ENCODE results near the gene FGFR1OP2. TPM values are rescaled to one million over a fixed set of nuclear protein-coding genes. Genes with fewer than 3 reads are reported as not detected.

FGFR1OP2 gene
- total RNA-seq, 1 experiment from 2014 or later: 45.7 TPM

- ChIA-PET POLR2A (ENCODE audit: unreplicated experiment) (no interaction called here), CTCF (no interaction called here)
- Histone ChIP-seq H3K4me1 (replicated peaks; ENCODE audit: insufficient read depth) (no peaks in the 10 kb centered on the region), H3K36me3 (ENCODE audit: low read depth) (0 out of 2 replicates have a peak, but pooled peaks cover 5% of the 10 kb centered on the region), H3K9me2 (ENCODE audit: insufficient read depth) (no peaks in the 10 kb centered on the region), H3K9me3 (ENCODE audit: insufficient read depth, low read depth) (no peaks in the 10 kb centered on the region), H3K4me3 (no peak overlapping the region), H3F3A (ENCODE audit: insufficient read depth, low read depth) (no peaks in the 10 kb centered on the region), H3K27me3 (ENCODE audit: insufficient read depth, low read depth) (no peaks in the 10 kb centered on the region), H2AFZ (no peak overlapping the region), H4K20me1 (ENCODE audit: insufficient read depth) (no peaks in the 10 kb centered on the region), H3K27ac (no peak overlapping the region), H3K4me2 (no peak overlapping the region), H3K79me2 (ENCODE audit: low read depth) (no peaks in the 10 kb centered on the region)
- DNase-seq: no peak
- intact Hi-C loops (cut with micrococcal nuclease; ENCODE audit: unreplicated experiment): no loop called here
- TF ChIP-seq EZH2 (IDR thresholded peaks at IDR 0.05; ENCODE audit: low read depth) (no peak), CTCF (conservative IDR thresholded peaks at IDR 0.05) (no peak)
- BruUV-seq (replicated peaks): TSS peak; percentile 9
These were observed 31.9 kb downstream of the FGFR1OP2 start for GRCh38 chr12:26970136-26970535.

GRCh38 chr12:26971963-26972362, 33.7 kb downstream of the FGFR1OP2 start:
- Histone ChIP-seq H3K4me3 (no peak overlapping the region), H3K36me3 (ENCODE audit: low read depth) (no peaks in the 10 kb centered on the region), H3K9me2 (ENCODE audit: insufficient read depth) (no peaks in the 10 kb centered on the region), H3K4me2 (no peak overlapping the region), H3K79me2 (ENCODE audit: low read depth) (no peaks in the 10 kb centered on the region), H3K4me1 (replicated peaks; ENCODE audit: insufficient read depth) (no peaks in the 10 kb centered on the region), H3K27ac (no peak overlapping the region), H4K20me1 (ENCODE audit: insufficient read depth) (no peaks in the 10 kb centered on the region), H3K9me3 (ENCODE audit: insufficient read depth, low read depth) (no peaks in the 10 kb centered on the region), H3F3A (ENCODE audit: insufficient read depth, low read depth) (no peaks in the 10 kb centered on the region), H2AFZ (no peak overlapping the region), H3K27me3 (ENCODE audit: insufficient read depth, low read depth) (no peaks in the 10 kb centered on the region)
- intact Hi-C loops (cut with micrococcal nuclease; ENCODE audit: unreplicated experiment): no loop called here
- ChIA-PET POLR2A (ENCODE audit: unreplicated experiment) (interaction anchor here (0.5 to 0.6 kb wide), 2 partner anchors 355 to 1237 kb away, joined by 3 to 9 read pairs; no protein-coding TSS in a partner anchor), CTCF (interaction anchor here (1.3 kb wide), 1 partner anchor 8 kb away, joined by 3 read pairs; no protein-coding TSS in a partner anchor)
- no peak for DNase-seq
- BruUV-seq (replicated peaks): no TSS peak
- no peak for TF ChIP-seq EZH2 (IDR thresholded peaks at IDR 0.05; ENCODE audit: low read depth)
- TF ChIP-seq CTCF (conservative IDR thresholded peaks at IDR 0.05): no peak

GRCh38 chr12:26976687-26977086, 38.4 kb downstream of the FGFR1OP2 start:
- intact Hi-C loops (cut with micrococcal nuclease; ENCODE audit: unreplicated experiment): no loop called here
- CTCF ChIA-PET: interaction anchor here (0.6 kb wide), 1 partner anchor 35 kb away, joined by 3 read pairs; no protein-coding TSS in a partner anchor
- no peaks in the 10 kb centered on the region for H3K36me3 ChIP-seq (ENCODE audit: low read depth)
- H3K4me1 ChIP-seq (replicated peaks; ENCODE audit: insufficient read depth): no peaks in the 10 kb centered on the region
- H3K4me3 ChIP-seq: no peak overlapping the region
- H3K79me2 ChIP-seq (ENCODE audit: low read depth): no peaks in the 10 kb centered on the region
- H3K27me3 ChIP-seq (ENCODE audit: insufficient read depth, low read depth): no peaks in the 10 kb centered on the region
- H3F3A ChIP-seq (ENCODE audit: insufficient read depth, low read depth): no peaks in the 10 kb centered on the region
- H3K9me2 ChIP-seq (ENCODE audit: insufficient read depth): no peaks in the 10 kb centered on the region
- H4K20me1 ChIP-seq (ENCODE audit: insufficient read depth): no peaks in the 10 kb centered on the region
- POLR2A ChIA-PET (ENCODE audit: unreplicated experiment): interaction anchor here (0.6 kb wide), 1 partner anchor 20 kb away, joined by 5 read pairs; no protein-coding TSS in a partner anchor
- BruUV-seq (replicated peaks): no TSS peak
- DNase-seq: no peak
- no peak overlapping the region for H3K4me2 ChIP-seq
- H3K9me3 ChIP-seq (ENCODE audit: insufficient read depth, low read depth): no peaks in the 10 kb centered on the region
- H2AFZ ChIP-seq: no peak overlapping the region
- no peak overlapping the region for H3K27ac ChIP-seq
- TF ChIP-seq EZH2 (IDR thresholded peaks at IDR 0.05; ENCODE audit: low read depth) (no peak), CTCF (conservative IDR thresholded peaks at IDR 0.05) (no peak)

Data from PC-9 (cell line).